A673 (cell line): ENCODE measurements around the gene TRDN.

ENCODE experiments used
- EZH2 ChIP-seq: fragments of 200-600 bp; sonication (generic); IDR thresholded peaks from 2 replicates; pipeline ENCODE4 v1.6.1; 2017; ENCODE audit warnings: borderline replicate concordance, low read depth, mild to moderate bottlenecking, mixed read lengths, antibody characterized with exemption, low read length; ENCODE audit not compliant: poor library complexity, severe bottlenecking
- TF ChIP-seq, protein P1 (sequence below): fragments of 300-800, 200-600 bp; sonication (generic); conservative IDR thresholded peaks from 2 replicates; pipeline ENCODE4 v1.5.1; 2017; ENCODE audit warnings: low read depth, mild to moderate bottlenecking, antibody characterized with exemption, low read length, moderate library complexity, mixed read lengths

DNA sequence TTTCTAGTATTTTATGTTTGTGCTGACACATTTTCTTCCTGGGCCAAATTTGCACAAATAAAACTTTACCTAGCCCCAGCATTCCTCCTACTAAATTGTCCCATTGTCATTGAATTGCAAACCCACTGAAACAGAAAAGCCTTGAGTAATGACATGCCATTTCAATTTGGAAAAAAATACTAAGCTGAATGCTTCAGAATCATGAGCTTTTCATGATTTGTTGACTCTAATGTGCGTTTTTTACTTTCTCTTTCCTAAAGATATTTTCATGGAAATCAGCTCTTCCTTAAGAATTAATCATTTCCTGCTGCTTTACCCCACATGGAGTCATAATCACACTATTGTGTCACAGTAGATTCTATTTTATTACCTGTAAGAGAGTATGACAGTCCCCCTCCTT lies 47.4 kb downstream of the TRDN start:
- TF ChIP-seq EZH2: no peak
- TF ChIP-seq, protein P1, sequence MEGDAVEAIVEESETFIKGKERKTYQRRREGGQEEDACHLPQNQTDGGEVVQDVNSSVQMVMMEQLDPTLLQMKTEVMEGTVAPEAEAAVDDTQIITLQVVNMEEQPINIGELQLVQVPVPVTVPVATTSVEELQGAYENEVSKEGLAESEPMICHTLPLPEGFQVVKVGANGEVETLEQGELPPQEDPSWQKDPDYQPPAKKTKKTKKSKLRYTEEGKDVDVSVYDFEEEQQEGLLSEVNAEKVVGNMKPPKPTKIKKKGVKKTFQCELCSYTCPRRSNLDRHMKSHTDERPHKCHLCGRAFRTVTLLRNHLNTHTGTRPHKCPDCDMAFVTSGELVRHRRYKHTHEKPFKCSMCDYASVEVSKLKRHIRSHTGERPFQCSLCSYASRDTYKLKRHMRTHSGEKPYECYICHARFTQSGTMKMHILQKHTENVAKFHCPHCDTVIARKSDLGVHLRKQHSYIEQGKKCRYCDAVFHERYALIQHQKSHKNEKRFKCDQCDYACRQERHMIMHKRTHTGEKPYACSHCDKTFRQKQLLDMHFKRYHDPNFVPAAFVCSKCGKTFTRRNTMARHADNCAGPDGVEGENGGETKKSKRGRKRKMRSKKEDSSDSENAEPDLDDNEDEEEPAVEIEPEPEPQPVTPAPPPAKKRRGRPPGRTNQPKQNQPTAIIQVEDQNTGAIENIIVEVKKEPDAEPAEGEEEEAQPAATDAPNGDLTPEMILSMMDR: no peak
